Liver (tissue), 9 donors: ENCODE data around the gene ARHGEF26. TPM values are rescaled to one million over a fixed set of nuclear protein-coding genes. Genes with fewer than 3 reads are reported as not detected.
A peak's percentile ranks its signal among the peaks of the same experiment; 100 is the strongest.

ENCODE experiments used
- DNase-seq: peaks from one replicate; pipeline ENCODE4 v3.0.0-alpha.2; 2017; ENCODE audit warnings: low spot score
- H3K27ac ChIP-seq, 2 donors: one replicate each; pipeline ENCODE4 v1.7.0; 2013; ENCODE audit warnings: inconsistent platforms in 2 of 2, low read length in 2 of 2, control low read depth in 1 of 2, low read depth in 1 of 2, mild to moderate bottlenecking in 1 of 2
- H3K27me3 ChIP-seq, 4 donors: one replicate each; pipeline versions ENCODE4 v1.6.1 to v1.7.0; 2013; ENCODE audit warnings: low read length in 3 of 4, inconsistent platforms in 1 of 4, mild to moderate bottlenecking in 1 of 4, moderate library complexity in 1 of 4; ENCODE audit not compliant: control insufficient read depth in 4 of 4, insufficient read depth in 4 of 4
- H3K36me3 ChIP-seq, 4 donors: one replicate each; pipeline versions ENCODE4 v1.6.1 to v1.7.0; 2013; ENCODE audit warnings: low read length in 3 of 4, mild to moderate bottlenecking in 3 of 4, low read depth in 1 of 4, moderate library complexity in 1 of 4; ENCODE audit not compliant: control insufficient read depth in 4 of 4, insufficient read depth in 3 of 4
- H3K4me1 ChIP-seq, 4 donors: one replicate each; pipeline versions ENCODE4 v1.6.1 to v1.7.0; 2013; ENCODE audit warnings: low read length in 3 of 4, mild to moderate bottlenecking in 3 of 4, moderate library complexity in 1 of 4; ENCODE audit not compliant: control insufficient read depth in 4 of 4, insufficient read depth in 4 of 4
- H3K4me3 ChIP-seq, 3 donors: one replicate each; pipeline versions ENCODE4 v1.6.1 to v1.7.0; 2013; ENCODE audit warnings: low read length in 3 of 3, control low read depth in 1 of 3, low read depth in 1 of 3, mild to moderate bottlenecking in 1 of 3
- H3K9ac ChIP-seq, 2 donors: one replicate each; pipeline ENCODE4 v1.7.0; 2013; ENCODE audit warnings: low read length in 2 of 2, mild to moderate bottlenecking in 2 of 2, moderate library complexity in 2 of 2, control low read depth in 1 of 2, low read depth in 1 of 2
- H3K9me3 ChIP-seq, 4 donors: one replicate each; pipeline versions ENCODE4 v1.6.1 to v1.7.0; 2013; ENCODE audit warnings: low read length in 3 of 4; ENCODE audit not compliant: control insufficient read depth in 4 of 4
- EGR1 ChIP-seq, 2 donors: IDR thresholded peaks; 2 replicates each; pipeline ENCODE4 v1.6.1; 2016 to 2018; ENCODE audit warnings: antibody characterized with exemption in 2 of 2, low read depth in 2 of 2
- FOXA1 ChIP-seq: IDR thresholded peaks from 2 replicates; pipeline ENCODE4 v1.6.1; 2016; ENCODE audit warnings: antibody characterized with exemption
- FOXA2 ChIP-seq: IDR thresholded peaks from 2 replicates; pipeline ENCODE4 v1.6.1; 2016; ENCODE audit warnings: antibody characterized with exemption
- HNF4A ChIP-seq, 2 donors: conservative IDR thresholded peaks; 2 replicates each; pipeline ENCODE4 v1.6.1; 2016; ENCODE audit warnings: antibody characterized with exemption in 2 of 2, mild to moderate bottlenecking in 2 of 2
- HNF4G ChIP-seq: IDR thresholded peaks from 2 replicates; pipeline ENCODE4 v1.6.1; 2016; ENCODE audit warnings: antibody characterized with exemption
- JUND ChIP-seq, 2 donors: IDR thresholded peaks; 2 replicates each; pipeline ENCODE4 v1.6.1; 2016; ENCODE audit warnings: antibody characterized with exemption in 2 of 2
- NR2F2 ChIP-seq: IDR thresholded peaks from 2 replicates; pipeline ENCODE4 v1.6.1; 2016; ENCODE audit warnings: antibody characterized with exemption
- RAD21 ChIP-seq, 2 donors: IDR thresholded peaks; 2 replicates each; pipeline ENCODE4 v1.6.1; 2016; ENCODE audit warnings: antibody characterized with exemption in 2 of 2, mild to moderate bottlenecking in 2 of 2
- RXRA ChIP-seq, 2 donors: IDR thresholded peaks; 2 replicates each; pipeline ENCODE4 v1.6.1; 2017 to 2018; ENCODE audit warnings: antibody characterized with exemption in 2 of 2, mild to moderate bottlenecking in 1 of 2
- SP1 ChIP-seq: IDR thresholded peaks from 2 replicates; pipeline ENCODE4 v1.6.1; 2018; ENCODE audit warnings: antibody characterized with exemption, mild to moderate bottlenecking
- TAF1 ChIP-seq: conservative IDR thresholded peaks from 2 replicates; pipeline ENCODE4 v1.6.1; 2016; ENCODE audit warnings: antibody characterized with exemption, mild to moderate bottlenecking
- YY1 ChIP-seq: IDR thresholded peaks from 2 replicates; pipeline ENCODE4 v1.6.1; 2016; ENCODE audit warnings: antibody characterized with exemption, mild to moderate bottlenecking
- WGBS: extraction: QIAGEN DNeasy Blood & Tissue Kit; methylation state at CpG from one replicate; pipeline ENCODE4 v1.1.7; 2013; 5-methylcytosine and 5-hydroxymethylcytosine counted together
- polyA plus RNA-seq, 2 donors: library from polyadenylated mRNA; stranded (reverse) in 1 of 2; unstranded in 1 of 2; fragments of 200-250 nt in 1 of 2; fragments of >200 nt in 1 of 2; fragmentation: Nextera tagmentation in 1 of 2; extraction: Ambion mirVana in 1 of 2; gene quantifications; one replicate each; pipeline versions ENCODE4 v1.2.1 to v1.2.3, GENCODE V29; 2013 to 2015
- total RNA-seq, 2 donors: library from RNA; depleted of rRNA; stranded (reverse); fragments of >200 nt; gene quantifications; one replicate each; pipeline ENCODE4 v1.2.3, GENCODE V29; 2014
- TF ChIP-seq, protein P1 (sequence below): fragments of 150-350 bp; IDR thresholded peaks from 2 replicates; pipeline ENCODE4 v1.5.1; 2017; ENCODE audit warnings: improper control_type of control experiment, low read depth, low read length; ENCODE audit not compliant: missing input control
- TF ChIP-seq, protein P2 (sequence below): IDR thresholded peaks from 2 replicates; pipeline ENCODE4 v1.6.1; 2016; ENCODE audit warnings: antibody characterized with exemption
- TF ChIP-seq, protein P3 (sequence below): IDR thresholded peaks from 2 replicates; pipeline ENCODE4 v1.6.1; 2016; ENCODE audit warnings: antibody characterized with exemption
- TF ChIP-seq, protein P4 (sequence below): IDR thresholded peaks from 2 replicates; pipeline ENCODE4 v1.6.1; 2016; ENCODE audit warnings: antibody characterized with exemption, mild to moderate bottlenecking
- TF ChIP-seq, protein P5 (sequence below): IDR thresholded peaks from 2 replicates; pipeline ENCODE4 v1.6.1; 2016; ENCODE audit warnings: antibody characterized with exemption
- donor health status: healthy.
- donor health status: healthy.
- donor health status: healthy.
- donor health status: healthy.
- donor health status: healthy.

ARHGEF26 gene
- total and polyA plus RNA-seq, 4 donors = 1.4 to 27.9 (median 18.7) TPM

DNA sequence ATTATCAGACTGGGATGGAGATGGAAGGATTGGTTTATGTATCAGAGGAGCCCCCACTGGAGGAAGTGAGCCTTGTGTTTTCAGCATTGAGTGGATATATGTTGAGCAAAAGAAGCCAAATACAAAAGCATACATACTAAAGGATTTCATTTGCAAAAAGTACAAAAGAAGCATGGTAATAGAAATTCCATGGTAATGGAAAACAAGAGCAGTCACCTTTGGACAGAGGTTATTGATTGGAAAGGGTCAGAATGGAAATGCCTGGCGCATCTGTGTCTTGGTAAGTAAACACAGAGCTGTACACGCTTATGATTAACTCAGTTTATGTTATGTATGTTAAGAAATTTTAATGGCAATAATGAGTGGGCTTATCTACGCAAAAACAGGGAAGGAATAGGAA lies 130.4 kb downstream of the ARHGEF26 start:
- H3K9me3 ChIP-seq = no peaks in the 10 kb centered on the region
- H3K9ac ChIP-seq = no peak overlapping the region
- WGBS = 44% methylated on average over 3 of the region's 3 CpGs
- no peak for DNase-seq
- no peak overlapping the region for H3K4me3 ChIP-seq
- no peaks in the 10 kb centered on the region for H3K27me3 ChIP-seq
- peaks cover 3 to 28% (median 24%) of the 10 kb centered on the region in 4 donors for H3K4me1 ChIP-seq
- H3K27ac ChIP-seq = peak overlapping the region in 1 of 2 donors; percentile 12
- H3K36me3 ChIP-seq = peaks cover 7 to 28% (median 20%) of the 10 kb centered on the region in 4 donors
- TF ChIP-seq SP1 (peak; percentile 74), YY1 (peak; percentile 87), HNF4A (conservative IDR thresholded peaks at IDR 0.05) (peak; percentile 93 to 94), TAF1 (no peak), RAD21 (IDR thresholded peaks at IDR 0.05) (peak; percentile 30 to 36), HNF4G (peak; percentile 87), FOXA1 (peak; percentile 73), NR2F2 (no peak), JUND (IDR thresholded peaks at IDR 0.05) (peak in 1 of 2 donors; percentile 72), RXRA (IDR thresholded peaks at IDR 0.05) (peak; percentile 68 to 70), FOXA2 (peak; percentile 96), EGR1 (IDR thresholded peaks at IDR 0.05; ENCODE audit: low read depth in 2 of 2) (peak; percentile 67 to 80)
- TF ChIP-seq, protein P1, sequence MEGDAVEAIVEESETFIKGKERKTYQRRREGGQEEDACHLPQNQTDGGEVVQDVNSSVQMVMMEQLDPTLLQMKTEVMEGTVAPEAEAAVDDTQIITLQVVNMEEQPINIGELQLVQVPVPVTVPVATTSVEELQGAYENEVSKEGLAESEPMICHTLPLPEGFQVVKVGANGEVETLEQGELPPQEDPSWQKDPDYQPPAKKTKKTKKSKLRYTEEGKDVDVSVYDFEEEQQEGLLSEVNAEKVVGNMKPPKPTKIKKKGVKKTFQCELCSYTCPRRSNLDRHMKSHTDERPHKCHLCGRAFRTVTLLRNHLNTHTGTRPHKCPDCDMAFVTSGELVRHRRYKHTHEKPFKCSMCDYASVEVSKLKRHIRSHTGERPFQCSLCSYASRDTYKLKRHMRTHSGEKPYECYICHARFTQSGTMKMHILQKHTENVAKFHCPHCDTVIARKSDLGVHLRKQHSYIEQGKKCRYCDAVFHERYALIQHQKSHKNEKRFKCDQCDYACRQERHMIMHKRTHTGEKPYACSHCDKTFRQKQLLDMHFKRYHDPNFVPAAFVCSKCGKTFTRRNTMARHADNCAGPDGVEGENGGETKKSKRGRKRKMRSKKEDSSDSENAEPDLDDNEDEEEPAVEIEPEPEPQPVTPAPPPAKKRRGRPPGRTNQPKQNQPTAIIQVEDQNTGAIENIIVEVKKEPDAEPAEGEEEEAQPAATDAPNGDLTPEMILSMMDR = no peak
- TF ChIP-seq, protein P2, sequence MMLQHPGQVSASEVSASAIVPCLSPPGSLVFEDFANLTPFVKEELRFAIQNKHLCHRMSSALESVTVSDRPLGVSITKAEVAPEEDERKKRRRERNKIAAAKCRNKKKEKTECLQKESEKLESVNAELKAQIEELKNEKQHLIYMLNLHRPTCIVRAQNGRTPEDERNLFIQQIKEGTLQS = no peak
- TF ChIP-seq, protein P3, sequence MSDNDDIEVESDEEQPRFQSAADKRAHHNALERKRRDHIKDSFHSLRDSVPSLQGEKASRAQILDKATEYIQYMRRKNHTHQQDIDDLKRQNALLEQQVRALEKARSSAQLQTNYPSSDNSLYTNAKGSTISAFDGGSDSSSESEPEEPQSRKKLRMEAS = peak; percentile 74
- TF ChIP-seq, protein P4, sequence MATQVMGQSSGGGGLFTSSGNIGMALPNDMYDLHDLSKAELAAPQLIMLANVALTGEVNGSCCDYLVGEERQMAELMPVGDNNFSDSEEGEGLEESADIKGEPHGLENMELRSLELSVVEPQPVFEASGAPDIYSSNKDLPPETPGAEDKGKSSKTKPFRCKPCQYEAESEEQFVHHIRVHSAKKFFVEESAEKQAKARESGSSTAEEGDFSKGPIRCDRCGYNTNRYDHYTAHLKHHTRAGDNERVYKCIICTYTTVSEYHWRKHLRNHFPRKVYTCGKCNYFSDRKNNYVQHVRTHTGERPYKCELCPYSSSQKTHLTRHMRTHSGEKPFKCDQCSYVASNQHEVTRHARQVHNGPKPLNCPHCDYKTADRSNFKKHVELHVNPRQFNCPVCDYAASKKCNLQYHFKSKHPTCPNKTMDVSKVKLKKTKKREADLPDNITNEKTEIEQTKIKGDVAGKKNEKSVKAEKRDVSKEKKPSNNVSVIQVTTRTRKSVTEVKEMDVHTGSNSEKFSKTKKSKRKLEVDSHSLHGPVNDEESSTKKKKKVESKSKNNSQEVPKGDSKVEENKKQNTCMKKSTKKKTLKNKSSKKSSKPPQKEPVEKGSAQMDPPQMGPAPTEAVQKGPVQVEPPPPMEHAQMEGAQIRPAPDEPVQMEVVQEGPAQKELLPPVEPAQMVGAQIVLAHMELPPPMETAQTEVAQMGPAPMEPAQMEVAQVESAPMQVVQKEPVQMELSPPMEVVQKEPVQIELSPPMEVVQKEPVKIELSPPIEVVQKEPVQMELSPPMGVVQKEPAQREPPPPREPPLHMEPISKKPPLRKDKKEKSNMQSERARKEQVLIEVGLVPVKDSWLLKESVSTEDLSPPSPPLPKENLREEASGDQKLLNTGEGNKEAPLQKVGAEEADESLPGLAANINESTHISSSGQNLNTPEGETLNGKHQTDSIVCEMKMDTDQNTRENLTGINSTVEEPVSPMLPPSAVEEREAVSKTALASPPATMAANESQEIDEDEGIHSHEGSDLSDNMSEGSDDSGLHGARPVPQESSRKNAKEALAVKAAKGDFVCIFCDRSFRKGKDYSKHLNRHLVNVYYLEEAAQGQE = peak; percentile 58
- TF ChIP-seq, protein P5, sequence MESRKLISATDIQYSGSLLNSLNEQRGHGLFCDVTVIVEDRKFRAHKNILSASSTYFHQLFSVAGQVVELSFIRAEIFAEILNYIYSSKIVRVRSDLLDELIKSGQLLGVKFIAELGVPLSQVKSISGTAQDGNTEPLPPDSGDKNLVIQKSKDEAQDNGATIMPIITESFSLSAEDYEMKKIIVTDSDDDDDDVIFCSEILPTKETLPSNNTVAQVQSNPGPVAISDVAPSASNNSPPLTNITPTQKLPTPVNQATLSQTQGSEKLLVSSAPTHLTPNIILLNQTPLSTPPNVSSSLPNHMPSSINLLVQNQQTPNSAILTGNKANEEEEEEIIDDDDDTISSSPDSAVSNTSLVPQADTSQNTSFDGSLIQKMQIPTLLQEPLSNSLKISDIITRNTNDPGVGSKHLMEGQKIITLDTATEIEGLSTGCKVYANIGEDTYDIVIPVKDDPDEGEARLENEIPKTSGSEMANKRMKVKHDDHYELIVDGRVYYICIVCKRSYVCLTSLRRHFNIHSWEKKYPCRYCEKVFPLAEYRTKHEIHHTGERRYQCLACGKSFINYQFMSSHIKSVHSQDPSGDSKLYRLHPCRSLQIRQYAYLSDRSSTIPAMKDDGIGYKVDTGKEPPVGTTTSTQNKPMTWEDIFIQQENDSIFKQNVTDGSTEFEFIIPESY = peak; percentile 29
